HG03064 (cell line): ENCODE results near the gene PIM2.
"Not testable (repeated sequence)": the region's sequence is repeated elsewhere in the genome, so short reads cannot be mapped to it uniquely, and the experiment has no call there.

ENCODE experiments used
- ATAC-seq: cut with Tn5 transposase; IDR thresholded peaks from one replicate; pipeline ENCODE4 v1.9.1; 2021; ENCODE audit warnings: low read depth; ENCODE audit not compliant: unreplicated experiment

PIM2 gene

GRCh38 chrX:48886586-48886985, 32.2 kb downstream of the PIM2 start:
- ATAC-seq: not testable (repeated sequence)

GRCh38 chrX:48883729-48884128, 35.1 kb downstream of the PIM2 start:
- ATAC-seq: no peak

- not testable (repeated sequence) for ATAC-seq
Observed at GRCh38 chrX:48876944-48877343, 41.9 kb downstream of the PIM2 start.

GRCh38 chrX:48872017-48872416, 46.8 kb downstream of the PIM2 start:
- ATAC-seq: not testable (repeated sequence)

GRCh38 chrX:48864210-48864609, 54.6 kb downstream of the PIM2 start:
- no peak for ATAC-seq
